ENCODE results near the gene HAGH.
A peak's percentile ranks its signal among the peaks of the same experiment; 100 is the strongest.

- TF ChIP-seq, protein P1, sequence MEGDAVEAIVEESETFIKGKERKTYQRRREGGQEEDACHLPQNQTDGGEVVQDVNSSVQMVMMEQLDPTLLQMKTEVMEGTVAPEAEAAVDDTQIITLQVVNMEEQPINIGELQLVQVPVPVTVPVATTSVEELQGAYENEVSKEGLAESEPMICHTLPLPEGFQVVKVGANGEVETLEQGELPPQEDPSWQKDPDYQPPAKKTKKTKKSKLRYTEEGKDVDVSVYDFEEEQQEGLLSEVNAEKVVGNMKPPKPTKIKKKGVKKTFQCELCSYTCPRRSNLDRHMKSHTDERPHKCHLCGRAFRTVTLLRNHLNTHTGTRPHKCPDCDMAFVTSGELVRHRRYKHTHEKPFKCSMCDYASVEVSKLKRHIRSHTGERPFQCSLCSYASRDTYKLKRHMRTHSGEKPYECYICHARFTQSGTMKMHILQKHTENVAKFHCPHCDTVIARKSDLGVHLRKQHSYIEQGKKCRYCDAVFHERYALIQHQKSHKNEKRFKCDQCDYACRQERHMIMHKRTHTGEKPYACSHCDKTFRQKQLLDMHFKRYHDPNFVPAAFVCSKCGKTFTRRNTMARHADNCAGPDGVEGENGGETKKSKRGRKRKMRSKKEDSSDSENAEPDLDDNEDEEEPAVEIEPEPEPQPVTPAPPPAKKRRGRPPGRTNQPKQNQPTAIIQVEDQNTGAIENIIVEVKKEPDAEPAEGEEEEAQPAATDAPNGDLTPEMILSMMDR (IDR thresholded peaks at IDR 0.05): peak; percentile 23 to 48 (median 37)
- TF ChIP-seq POLR2A (IDR thresholded peaks at IDR 0.05): no peak
Observed at GRCh38 chr16:1823821-1824220, 2.8 kb downstream of the HAGH start.

All from right lobe of liver (tissue), 4 donors.